Measurements from ENCODE around the gene ARHGAP18.

Gene ARHGAP18

GRCh38 chr6:129609635-129610034 lies 100.3 kb downstream of the ARHGAP18 start:
- DNase-seq, result no peak

GRCh38 chr6:129608886-129609537 lies 101.0 kb downstream of the ARHGAP18 start:
- DNase-seq, result no peak

- DNase-seq, result no peak
Measured at GRCh38 chr6:129607581-129608186, 102.3 kb downstream of the ARHGAP18 start.

- no peak for DNase-seq
Measured at GRCh38 chr6:129606664-129607063, 103.3 kb downstream of the ARHGAP18 start.

GRCh38 chr6:129605967-129606366 lies 104.0 kb downstream of the ARHGAP18 start:
- DNase-seq, result no peak

- no peak for DNase-seq
Measured at GRCh38 chr6:129605095-129605494, 104.9 kb downstream of the ARHGAP18 start.

- DNase-seq, result no peak
Measured at GRCh38 chr6:129604321-129604720, 105.7 kb downstream of the ARHGAP18 start.

GRCh38 chr6:129603741-129604140 lies 106.2 kb downstream of the ARHGAP18 start:
- no peak for DNase-seq

- no peak for DNase-seq
Measured at GRCh38 chr6:129601323-129601722, 108.7 kb downstream of the ARHGAP18 start.

- DNase-seq, result no peak
Measured at GRCh38 chr6:129599467-129599866, 110.5 kb downstream of the ARHGAP18 start.

- peak; percentile 37 for DNase-seq
Measured at GRCh38 chr6:129598244-129599187, 111.5 kb downstream of the ARHGAP18 start.

- DNase-seq, result no peak
Measured at GRCh38 chr6:129597023-129597713, 112.8 kb downstream of the ARHGAP18 start.

- no peak for DNase-seq
Measured at GRCh38 chr6:129596522-129596921, 113.5 kb downstream of the ARHGAP18 start.

- DNase-seq, result no peak
Measured at GRCh38 chr6:129593233-129593564, 116.8 kb downstream of the ARHGAP18 start.

- DNase-seq, result no peak
Measured at GRCh38 chr6:129592516-129593232, 117.3 kb downstream of the ARHGAP18 start.

GRCh38 chr6:129590408-129591022 lies 119.5 kb downstream of the ARHGAP18 start:
- no peak for DNase-seq

GRCh38 chr6:129586815-129587214 lies 123.2 kb downstream of the ARHGAP18 start:
- no peak for DNase-seq

- DNase-seq, result no peak
Measured at GRCh38 chr6:129583866-129584265, 126.1 kb downstream of the ARHGAP18 start.

- no peak for DNase-seq
Measured at GRCh38 chr6:129578315-129578714, 131.7 kb downstream of the ARHGAP18 start.

- DNase-seq, result no peak
Measured at GRCh38 chr6:129577691-129578090, 132.3 kb downstream of the ARHGAP18 start.

GRCh38 chr6:129576456-129576855 lies 133.5 kb downstream of the ARHGAP18 start:
- DNase-seq, result no peak
